ENCODE measurements around the gene CPNE7. TPM values are rescaled to one million over a fixed set of nuclear protein-coding genes. Genes with fewer than 3 reads are reported as not detected.

The CPNE7 gene
- total and polyA plus RNA-seq, 2 of the 8 experiments (the other 6 are each of a cell fraction or from before 2014, with no cell fraction given) = 10.0 to 23.7 TPM

DNA sequence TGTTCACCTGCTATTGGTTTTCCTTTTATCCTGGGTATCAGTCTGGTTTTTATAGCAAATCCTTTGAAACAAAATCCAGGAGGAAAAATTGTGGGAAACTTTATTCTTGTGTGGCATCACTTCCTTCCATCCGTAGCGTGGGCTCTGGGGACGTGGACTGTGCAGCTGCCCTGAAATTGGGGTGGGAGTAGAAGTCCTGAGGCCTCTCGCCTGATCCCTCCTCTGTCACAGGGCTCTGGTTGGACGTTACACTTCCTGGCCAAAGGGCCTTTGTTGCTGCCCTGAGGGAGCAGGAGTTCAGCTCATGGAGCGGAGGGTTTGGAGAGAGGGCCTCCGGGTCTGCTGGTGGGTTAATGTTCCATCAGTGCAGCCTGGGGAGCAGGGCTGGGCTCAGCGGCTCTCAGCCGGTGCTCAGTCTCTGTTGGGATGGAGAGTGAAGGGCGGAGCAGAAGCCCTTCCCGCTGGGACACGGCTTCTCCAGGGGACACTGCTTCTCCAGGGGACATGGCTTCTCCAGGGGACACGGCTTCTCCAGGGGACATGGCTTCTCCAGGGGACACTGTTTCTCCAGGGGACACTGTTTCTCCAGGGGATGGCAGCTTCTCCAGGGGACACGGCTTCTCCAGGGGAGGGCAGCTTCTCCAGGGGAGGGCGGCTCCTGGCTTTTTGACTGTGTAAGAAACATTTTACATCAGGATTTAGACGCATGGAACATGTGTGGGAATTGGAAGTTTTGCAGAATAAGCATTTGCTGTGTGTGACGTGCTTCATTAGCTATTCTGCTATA lies 30.3 kb upstream of the CPNE7 start (continued):
- no peak for TF ChIP-seq GABPA (IDR thresholded peaks at IDR 0.05; ENCODE audit: borderline replicate concordance, insufficient read depth, low read length)

Data from H1 (cell line).